Heart right ventricle (tissue), 16 donors: ENCODE measurements around the gene HABP2. TPM values are rescaled to one million over a fixed set of nuclear protein-coding genes. Genes with fewer than 3 reads are reported as not detected.

Experiments
- ATAC-seq, 8 donors: fragments of 200-7000 bp; cut with Tn5 transposase; one replicate each; pipeline ENCODE4 v1.9.1; 2020; ENCODE audit warnings: mild to moderate bottlenecking in 8 of 8, moderate library complexity in 8 of 8, moderate number of reproducible peaks in 1 of 8
- DNase-seq, 2 donors: peaks; one replicate each; pipeline ENCODE4 v3.0.0-alpha.2; 2020
- H3K27ac ChIP-seq, 10 donors: fragments of 200-600 bp; sonication (generic) in 2 of 10; one replicate each; pipeline versions ENCODE4 v1.5.0 to v1.8.0; 2020 to 2022; ENCODE audit warnings: mild to moderate bottlenecking in 3 of 10
- H3K27me3 ChIP-seq, 7 donors: fragments of 200-600 bp; one replicate each; pipeline ENCODE4 v1.8.0; 2021 to 2022; ENCODE audit warnings: mild to moderate bottlenecking in 2 of 7
- H3K36me3 ChIP-seq, 9 donors: fragments of 200-600 bp; sonication (generic) in 1 of 9; one replicate each; pipeline versions ENCODE4 v1.5.0 to v1.8.0; 2020 to 2022; ENCODE audit warnings: mild to moderate bottlenecking in 2 of 9
- H3K4me1 ChIP-seq, 9 donors: fragments of 200-600 bp; sonication (generic) in 1 of 9; one replicate each; pipeline versions ENCODE4 v1.5.0 to v1.8.0; 2020 to 2022; ENCODE audit warnings: mild to moderate bottlenecking in 4 of 9
- H3K4me3 ChIP-seq, 10 donors: fragments of 200-600 bp; sonication (generic) in 2 of 10; one replicate each; pipeline versions ENCODE4 v1.5.0 to v1.8.0; 2020 to 2022; ENCODE audit warnings: mild to moderate bottlenecking in 7 of 10, moderate library complexity in 2 of 10
- H3K9me3 ChIP-seq, 11 donors: fragments of 200-600 bp in 10 of 11; sonication (generic) in 2 of 11; one replicate each; pipeline versions ENCODE4 v1.5.0 to v1.8.0; 2013 to 2022; ENCODE audit warnings: mild to moderate bottlenecking in 2 of 11, control low read depth in 1 of 11, moderate library complexity in 1 of 11
- CTCF ChIP-seq, 9 donors: fragments of 200-600 bp; sonication (generic) in 2 of 9; IDR thresholded peaks; one replicate each; pipeline versions ENCODE4 v1.5.0 to v1.8.0; 2021 to 2022; ENCODE audit warnings: antibody characterized with exemption in 9 of 9, mild to moderate bottlenecking in 5 of 9, moderate library complexity in 1 of 9
- WGBS, 2 donors: extraction: QIAGEN DNeasy Blood & Tissue Kit; methylation state at CpG; one replicate each; pipeline ENCODE4 v1.1.7; 2013; ENCODE audit warnings: inconsistent platforms in 1 of 2; 5-methylcytosine and 5-hydroxymethylcytosine counted together
- intact Hi-C, 10 donors: fragments of 100-400 bp; cut with DNase I; formaldehyde crosslinking; loops; one replicate each; pipeline versions ENCODE4 v1.11.1 to v1.14.2; 2022
- polyA plus RNA-seq, 2 donors: library from polyadenylated mRNA; stranded (reverse); fragments of 200-250 nt; gene quantifications; one replicate each; pipeline ENCODE4 v1.2.3, GENCODE V29; 2013
- total RNA-seq, 10 donors: library from RNA; stranded (reverse); fragmentation: NEBNext Ultra II Directional in 3 of 10; extraction: Animal tissue kit (Norgen Biotek cat#: 25700) in 3 of 10; gene quantifications; one replicate each; pipeline versions ENCODE4 v1.2.1 to v1.2.4, GENCODE V29; 2021 to 2023
- donor health status: Arrhythmogenic right ventricular cardiomyopathy.
- donor health status: ischemic (EF 13 %, LVEDD 7.1; RV severe dilation, severe dysfunction).
- donor health status: healthy with polysubstance abuse.
- donor health status: DM: no; HTN: yes; CAD: no.
- donor health status: DM: no; HTN: no; CAD: no.
- donor health status: ischemic (EF 25% LVEDD 6.9; RV normal size, moderate dysfunction).
- donor health status: ischemic (EF 25% LVEDD 5.7; RV mildly dilated, moderate dysfunction).
- donor health status: healthy.
- donor health status: DM: yes; HTN: yes; CAD: no.
- donor health status: Ischemic cardiomyopathy.
- donor health status: ischemic (EF 35%, LVEDD 5.7; RV mildly dilated, moderate dysfunction).
- donor health status: nonischemic (EF 11% LVEDD 7.7; RV severe dilation, severe dysfunction).
- donor health status: DM: yes; HTN: yes; CAD: no.
- donor health status: PGD.
- donor health status: ischemic (EF 29% LVEDD 5.4; RV normal size, mild dysfunction).
- donor health status: nonischemic (EF 23%, LVEDD 6.1; RV moderate dilation, normal function).

Gene HABP2
- total and polyA plus RNA-seq, 12 donors: 0.12 to 0.51 TPM; not detected in 10

- Histone ChIP-seq H3K4me3 (no peak overlapping the region), H3K4me1 (peaks cover 0 to 9% (median 4%) of the 10 kb centered on the region in 9 donors), H3K27ac (no peak overlapping the region), H3K9me3 (no peaks in the 10 kb centered on the region), H3K27me3 (no peaks in the 10 kb centered on the region), H3K36me3 (no peaks in the 10 kb centered on the region)
- no peak for TF ChIP-seq CTCF (IDR thresholded peaks at IDR 0.05)
- intact Hi-C loops: no loop called here
- no peak for DNase-seq
- WGBS, 2 donors: 88 to 91% methylated on average over 7 of the region's 7 CpGs
- no peak for ATAC-seq
These were observed 11.9 kb upstream of the HABP2 start for GRCh38 chr10:113540845-113541548.

GRCh38 chr10:113541549-113541927 is 11.3 kb upstream of the HABP2 start:
- ATAC-seq (peak in 4 of 8 donors; percentile 39 to 77 (median 62)), DNase-seq (no peak)
- H3K9me3 ChIP-seq: no peaks in the 10 kb centered on the region
- peaks cover 0 to 4% (median 0%) of the 10 kb centered on the region in 7 donors for H3K27me3 ChIP-seq
- TF ChIP-seq CTCF (IDR thresholded peaks at IDR 0.05): no peak
- H3K4me3 ChIP-seq: no peak overlapping the region
- no peaks in the 10 kb centered on the region for H3K36me3 ChIP-seq
- 34 to 38% methylated on average over 1 of the region's 1 CpG for WGBS, 2 donors
- H3K4me1 ChIP-seq: peaks cover 0 to 9% (median 4%) of the 10 kb centered on the region in 9 donors
- intact Hi-C loops: no loop called here
- H3K27ac ChIP-seq: no peak overlapping the region

GRCh38 chr10:113543107-113543955 is 9.5 kb upstream of the HABP2 start:
- Histone ChIP-seq H3K36me3 (no peaks in the 10 kb centered on the region), H3K27me3 (peaks cover 0 to 5% (median 0%) of the 10 kb centered on the region in 7 donors), H3K4me1 (peaks cover 0 to 9% (median 4%) of the 10 kb centered on the region in 9 donors), H3K9me3 (no peaks in the 10 kb centered on the region), H3K4me3 (no peak overlapping the region), H3K27ac (no peak overlapping the region)
- no peak for TF ChIP-seq CTCF (IDR thresholded peaks at IDR 0.05)
- intact Hi-C loops: no loop called here
- WGBS, 2 donors: 75 to 79% methylated on average over 5 of the region's 5 CpGs
- DNase-seq (no peak), ATAC-seq (no peak)

GRCh38 chr10:113544392-113544791 is 8.5 kb upstream of the HABP2 start:
- H3K4me1 ChIP-seq: peaks cover 0 to 9% (median 4%) of the 10 kb centered on the region in 9 donors
- no peak for TF ChIP-seq CTCF (IDR thresholded peaks at IDR 0.05)
- ATAC-seq: no peak
- no peak overlapping the region for H3K4me3 ChIP-seq
- no peak for DNase-seq
- H3K9me3 ChIP-seq: no peaks in the 10 kb centered on the region
- peaks cover 0 to 5% (median 0%) of the 10 kb centered on the region in 7 donors for H3K27me3 ChIP-seq
- intact Hi-C loops: no loop called here
- H3K27ac ChIP-seq: no peak overlapping the region
- WGBS, 2 donors: 96 to 100% methylated on average over 1 of the region's 1 CpG
- H3K36me3 ChIP-seq: no peaks in the 10 kb centered on the region
